Raji (cell line): ENCODE measurements around the gene TSSC4.

Experiments
- POLR2A ChIP-seq: IDR thresholded peaks from 2 replicates; pipeline ENCODE4 v1.6.1; 2011; ENCODE audit warnings: low read depth, low read length, control low read depth; ENCODE audit not compliant: insufficient read depth

TSSC4 gene

GRCh38 chr11:2427721-2428321, 27.3 kb downstream of the TSSC4 start:
- TF ChIP-seq POLR2A = no peak

- no peak for TF ChIP-seq POLR2A
These were observed 27.8 kb downstream of the TSSC4 start for GRCh38 chr11:2428322-2428795.

- TF ChIP-seq POLR2A = no peak
These were observed 30.8 kb downstream of the TSSC4 start for GRCh38 chr11:2431395-2431794.

GRCh38 chr11:2432171-2432621, 31.6 kb downstream of the TSSC4 start:
- no peak for TF ChIP-seq POLR2A

GRCh38 chr11:2432628-2433071, 32.1 kb downstream of the TSSC4 start:
- TF ChIP-seq POLR2A = no peak

GRCh38 chr11:2433106-2433925, 32.8 kb downstream of the TSSC4 start:
- TF ChIP-seq POLR2A = no peak

GRCh38 chr11:2434008-2434407, 33.5 kb downstream of the TSSC4 start:
- TF ChIP-seq POLR2A = no peak

- TF ChIP-seq POLR2A = no peak
These were observed 34.1 kb downstream of the TSSC4 start for GRCh38 chr11:2434506-2435255.

GRCh38 chr11:2435288-2436012, 34.9 kb downstream of the TSSC4 start:
- TF ChIP-seq POLR2A = no peak

- TF ChIP-seq POLR2A = no peak
These were observed 35.5 kb downstream of the TSSC4 start for GRCh38 chr11:2436013-2436520.

- TF ChIP-seq POLR2A = no peak
These were observed 36.0 kb downstream of the TSSC4 start for GRCh38 chr11:2436521-2437031.

- TF ChIP-seq POLR2A = no peak
These were observed 37.0 kb downstream of the TSSC4 start for GRCh38 chr11:2437516-2437915.

- no peak for TF ChIP-seq POLR2A
These were observed 39.3 kb downstream of the TSSC4 start for GRCh38 chr11:2439820-2440219.

GRCh38 chr11:2440646-2441045, 40.1 kb downstream of the TSSC4 start:
- TF ChIP-seq POLR2A = no peak
